ENCODE measurements around the gene OPA3. TPM values are rescaled to one million over a fixed set of nuclear protein-coding genes. Genes with fewer than 3 reads are reported as not detected.

OPA3 gene
- total RNA-seq, 1 experiment from 2014 or later = 10.1 TPM

GRCh38 chr19:45591004-45591637 is 6.5 kb upstream of the OPA3 start (continued):
- TF ChIP-seq CREB1 (CRISPR knock-in tag; IDR thresholded peaks at IDR 0.05) (no peak), NFYB (CRISPR knock-in tag; conservative IDR thresholded peaks at IDR 0.05; ENCODE audit: low read depth) (no peak), ESRRA (CRISPR knock-in tag; IDR thresholded peaks at IDR 0.05; ENCODE audit: borderline replicate concordance) (peak; percentile 45; the same call in 1 of the 2 replicates), TP53 (CRISPR knock-in tag; IDR thresholded peaks at IDR 0.05) (0 out of 2 replicates have a peak, but pooled peaks have one; percentile 84), AFF4 (CRISPR knock-in tag; IDR thresholded peaks at IDR 0.05; ENCODE audit: borderline replicate concordance) (no peak), JAZF1 (CRISPR knock-in tag; IDR thresholded peaks at IDR 0.05) (no peak), FOXP1 (CRISPR knock-in tag; IDR thresholded peaks at IDR 0.05; ENCODE audit: borderline replicate concordance) (peak; percentile 91), ZNF232 (CRISPR knock-in tag; IDR thresholded peaks at IDR 0.05) (no peak), IRF1 (CRISPR knock-in tag; IDR thresholded peaks at IDR 0.05) (peak; percentile 88; the same call in 1 of the 2 replicates), RORB (CRISPR knock-in tag; IDR thresholded peaks at IDR 0.05) (no peak), ZBTB21 (CRISPR knock-in tag; IDR thresholded peaks at IDR 0.05; ENCODE audit: borderline replicate concordance) (peak; percentile 82; the same call in 1 of the 2 replicates), ATF1 (CRISPR knock-in tag; IDR thresholded peaks at IDR 0.05) (no peak), ZNF396 (CRISPR knock-in tag; IDR thresholded peaks at IDR 0.05; ENCODE audit: borderline replicate concordance) (no peak), RELA (CRISPR knock-in tag; IDR thresholded peaks at IDR 0.05; ENCODE audit: borderline replicate concordance) (no peak), ELF4 (CRISPR knock-in tag; IDR thresholded peaks at IDR 0.05; ENCODE audit: low read depth) (no peak), ZNF416 (CRISPR knock-in tag; IDR thresholded peaks at IDR 0.05) (no peak), ZNF532 (CRISPR knock-in tag; IDR thresholded peaks at IDR 0.05; ENCODE audit: borderline replicate concordance) (no peak), ZNF423 (CRISPR knock-in tag; IDR thresholded peaks at IDR 0.05) (no peak), CREM (CRISPR knock-in tag; IDR thresholded peaks at IDR 0.05) (no peak), EMX1 (CRISPR knock-in tag; IDR thresholded peaks at IDR 0.05) (no peak)
- TF ChIP-seq, protein P1, sequence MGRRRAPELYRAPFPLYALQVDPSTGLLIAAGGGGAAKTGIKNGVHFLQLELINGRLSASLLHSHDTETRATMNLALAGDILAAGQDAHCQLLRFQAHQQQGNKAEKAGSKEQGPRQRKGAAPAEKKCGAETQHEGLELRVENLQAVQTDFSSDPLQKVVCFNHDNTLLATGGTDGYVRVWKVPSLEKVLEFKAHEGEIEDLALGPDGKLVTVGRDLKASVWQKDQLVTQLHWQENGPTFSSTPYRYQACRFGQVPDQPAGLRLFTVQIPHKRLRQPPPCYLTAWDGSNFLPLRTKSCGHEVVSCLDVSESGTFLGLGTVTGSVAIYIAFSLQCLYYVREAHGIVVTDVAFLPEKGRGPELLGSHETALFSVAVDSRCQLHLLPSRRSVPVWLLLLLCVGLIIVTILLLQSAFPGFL (CRISPR knock-in tag; IDR thresholded peaks at IDR 0.05; ENCODE audit: borderline replicate concordance) = no peak
- TF ChIP-seq, protein P2, sequence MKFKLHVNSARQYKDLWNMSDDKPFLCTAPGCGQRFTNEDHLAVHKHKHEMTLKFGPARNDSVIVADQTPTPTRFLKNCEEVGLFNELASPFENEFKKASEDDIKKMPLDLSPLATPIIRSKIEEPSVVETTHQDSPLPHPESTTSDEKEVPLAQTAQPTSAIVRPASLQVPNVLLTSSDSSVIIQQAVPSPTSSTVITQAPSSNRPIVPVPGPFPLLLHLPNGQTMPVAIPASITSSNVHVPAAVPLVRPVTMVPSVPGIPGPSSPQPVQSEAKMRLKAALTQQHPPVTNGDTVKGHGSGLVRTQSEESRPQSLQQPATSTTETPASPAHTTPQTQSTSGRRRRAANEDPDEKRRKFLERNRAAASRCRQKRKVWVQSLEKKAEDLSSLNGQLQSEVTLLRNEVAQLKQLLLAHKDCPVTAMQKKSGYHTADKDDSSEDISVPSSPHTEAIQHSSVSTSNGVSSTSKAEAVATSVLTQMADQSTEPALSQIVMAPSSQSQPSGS (CRISPR knock-in tag; IDR thresholded peaks at IDR 0.05; ENCODE audit: borderline replicate concordance, low read depth) = no peak
- TF ChIP-seq, protein P3, sequence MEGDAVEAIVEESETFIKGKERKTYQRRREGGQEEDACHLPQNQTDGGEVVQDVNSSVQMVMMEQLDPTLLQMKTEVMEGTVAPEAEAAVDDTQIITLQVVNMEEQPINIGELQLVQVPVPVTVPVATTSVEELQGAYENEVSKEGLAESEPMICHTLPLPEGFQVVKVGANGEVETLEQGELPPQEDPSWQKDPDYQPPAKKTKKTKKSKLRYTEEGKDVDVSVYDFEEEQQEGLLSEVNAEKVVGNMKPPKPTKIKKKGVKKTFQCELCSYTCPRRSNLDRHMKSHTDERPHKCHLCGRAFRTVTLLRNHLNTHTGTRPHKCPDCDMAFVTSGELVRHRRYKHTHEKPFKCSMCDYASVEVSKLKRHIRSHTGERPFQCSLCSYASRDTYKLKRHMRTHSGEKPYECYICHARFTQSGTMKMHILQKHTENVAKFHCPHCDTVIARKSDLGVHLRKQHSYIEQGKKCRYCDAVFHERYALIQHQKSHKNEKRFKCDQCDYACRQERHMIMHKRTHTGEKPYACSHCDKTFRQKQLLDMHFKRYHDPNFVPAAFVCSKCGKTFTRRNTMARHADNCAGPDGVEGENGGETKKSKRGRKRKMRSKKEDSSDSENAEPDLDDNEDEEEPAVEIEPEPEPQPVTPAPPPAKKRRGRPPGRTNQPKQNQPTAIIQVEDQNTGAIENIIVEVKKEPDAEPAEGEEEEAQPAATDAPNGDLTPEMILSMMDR (IDR thresholded peaks at IDR 0.05) = no peak
- TF ChIP-seq, protein P4, sequence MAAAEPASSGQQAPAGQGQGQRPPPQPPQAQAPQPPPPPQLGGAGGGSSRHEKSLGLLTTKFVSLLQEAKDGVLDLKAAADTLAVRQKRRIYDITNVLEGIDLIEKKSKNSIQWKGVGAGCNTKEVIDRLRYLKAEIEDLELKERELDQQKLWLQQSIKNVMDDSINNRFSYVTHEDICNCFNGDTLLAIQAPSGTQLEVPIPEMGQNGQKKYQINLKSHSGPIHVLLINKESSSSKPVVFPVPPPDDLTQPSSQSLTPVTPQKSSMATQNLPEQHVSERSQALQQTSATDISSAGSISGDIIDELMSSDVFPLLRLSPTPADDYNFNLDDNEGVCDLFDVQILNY (CRISPR knock-in tag; IDR thresholded peaks at IDR 0.05) = no peak
- TF ChIP-seq, protein P5, sequence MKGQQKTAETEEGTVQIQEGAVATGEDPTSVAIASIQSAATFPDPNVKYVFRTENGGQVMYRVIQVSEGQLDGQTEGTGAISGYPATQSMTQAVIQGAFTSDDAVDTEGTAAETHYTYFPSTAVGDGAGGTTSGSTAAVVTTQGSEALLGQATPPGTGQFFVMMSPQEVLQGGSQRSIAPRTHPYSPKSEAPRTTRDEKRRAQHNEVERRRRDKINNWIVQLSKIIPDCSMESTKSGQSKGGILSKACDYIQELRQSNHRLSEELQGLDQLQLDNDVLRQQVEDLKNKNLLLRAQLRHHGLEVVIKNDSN (CRISPR knock-in tag; IDR thresholded peaks at IDR 0.05) = peak; percentile 93

All from WTC11 (cell line).